Activated CD4-positive, alpha-beta T cell treated with anti-CD3 and anti-CD28 coated beads, Interleukin-2, amount 50 U/mL, for 1 hour (primary cell): Measurements from ENCODE around the gene FAM13B.
"Not testable (repeated sequence)": the region's sequence is repeated elsewhere in the genome, so short reads cannot be mapped to it uniquely, and the experiment has no call there.

Experiments
- DNase-seq: peaks from one replicate; pipeline ENCODE4 v3.0.0-alpha.2; 2020

FAM13B gene

DNA sequence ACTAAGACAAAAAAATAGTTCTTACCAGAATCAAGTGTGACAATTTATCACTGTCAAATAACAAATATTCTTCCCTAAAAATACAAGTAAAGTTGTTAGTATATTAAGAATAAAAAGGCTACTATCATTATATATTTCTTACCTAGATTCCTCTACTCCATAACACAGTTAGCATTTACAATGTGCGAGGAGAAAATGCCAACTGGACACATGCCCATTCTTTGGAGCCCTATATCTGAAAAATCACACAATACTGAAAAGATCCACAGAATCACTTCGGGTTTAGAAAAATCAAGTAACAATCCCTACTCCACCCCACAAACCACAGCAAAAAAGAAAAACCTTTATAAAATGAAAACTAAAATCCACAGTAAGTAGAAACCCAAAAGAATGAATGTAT lies 72.7 kb downstream of the FAM13B start:
- no peak for DNase-seq

DNA sequence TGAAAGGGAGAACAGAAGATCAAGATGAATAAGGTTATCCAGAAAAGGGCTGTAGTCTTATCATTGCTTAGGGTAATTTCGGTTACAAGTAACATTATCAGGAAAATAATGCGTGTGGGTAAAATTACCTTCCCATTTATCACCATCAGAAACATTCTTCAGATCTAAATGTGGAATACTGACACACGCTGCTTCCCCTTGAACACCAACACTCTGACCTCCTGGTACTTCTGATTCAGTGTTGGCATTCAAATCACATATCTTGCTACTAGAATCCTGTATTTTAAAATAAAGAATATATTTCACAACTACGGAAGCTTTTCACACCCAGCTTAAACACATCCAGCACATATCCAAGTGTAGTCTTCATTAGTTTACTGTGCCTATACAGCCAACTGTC lies 73.4 kb downstream of the FAM13B start:
- DNase-seq: no peak

DNA sequence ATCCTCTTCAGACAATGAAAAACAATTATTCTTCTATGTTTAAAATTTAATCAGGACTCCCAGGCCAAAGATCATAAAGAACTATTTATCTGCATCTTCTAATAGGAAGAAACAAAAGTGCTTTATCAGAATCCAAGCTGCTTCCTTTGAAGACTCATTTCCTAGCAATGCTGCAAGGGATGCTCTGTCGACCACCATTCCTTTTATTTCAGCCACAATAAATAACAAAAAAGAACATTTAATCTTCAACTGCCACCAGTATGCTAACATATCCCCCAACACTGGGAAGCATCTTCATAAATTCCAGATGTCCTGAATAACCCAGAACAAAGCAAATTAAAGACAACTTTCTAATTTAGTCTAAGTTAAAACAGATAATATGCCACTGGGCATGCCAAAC lies 74.9 kb downstream of the FAM13B start:
- no peak for DNase-seq

DNA sequence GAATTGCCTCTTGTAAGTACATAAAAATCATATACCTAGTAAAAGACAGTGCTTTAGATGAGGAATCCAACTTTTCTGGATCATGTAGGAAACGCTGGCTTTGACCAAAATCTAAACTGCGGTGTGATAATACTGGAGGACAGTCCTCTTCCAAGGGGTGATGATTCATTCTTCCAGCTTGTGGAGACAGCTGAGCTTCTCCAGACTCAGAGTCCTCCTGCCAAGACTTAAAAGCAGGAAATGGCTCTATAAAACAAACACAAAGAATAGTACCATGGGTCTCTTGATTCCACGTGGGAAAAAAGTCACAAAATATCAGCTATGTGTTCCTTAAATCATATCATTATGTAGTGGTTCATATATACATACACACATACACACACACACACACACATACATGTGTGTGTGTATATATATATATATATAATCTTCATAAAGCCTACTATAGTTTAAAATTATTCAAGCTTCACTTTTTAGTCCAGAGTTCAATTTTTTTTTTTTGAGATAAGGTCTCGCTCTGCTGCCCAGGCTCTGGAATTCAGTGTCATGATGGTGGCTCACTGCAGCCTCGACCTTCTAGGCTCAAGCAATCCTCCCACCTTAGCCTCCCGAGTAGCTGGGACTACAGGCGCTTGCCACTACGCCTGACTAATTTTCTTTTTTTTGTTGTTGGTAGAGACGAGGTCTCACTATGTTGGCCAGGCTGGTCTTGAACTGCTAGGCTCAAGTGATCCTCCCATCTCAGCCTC lies 78.6 kb downstream of the FAM13B start:
- no peak for DNase-seq

DNA sequence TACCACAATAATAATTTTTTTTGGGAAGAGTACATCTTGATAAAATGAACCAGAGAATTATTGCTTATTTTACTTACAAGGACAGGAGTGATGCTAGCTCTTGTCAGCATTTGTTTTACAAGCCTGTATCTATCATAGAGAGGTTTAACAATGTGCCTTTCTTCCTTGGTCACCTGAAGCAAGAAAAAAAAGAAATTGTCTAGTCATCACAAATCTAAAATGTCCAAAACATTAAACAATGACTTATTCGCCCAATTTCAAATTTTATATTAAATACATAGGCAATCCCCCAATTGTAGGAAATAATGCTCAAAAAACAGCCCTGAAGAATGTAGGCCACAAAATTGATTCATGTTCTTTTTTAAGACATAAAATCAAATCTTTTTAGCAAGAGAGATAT lies 87.1 kb downstream of the FAM13B start:
- no peak for DNase-seq

DNA sequence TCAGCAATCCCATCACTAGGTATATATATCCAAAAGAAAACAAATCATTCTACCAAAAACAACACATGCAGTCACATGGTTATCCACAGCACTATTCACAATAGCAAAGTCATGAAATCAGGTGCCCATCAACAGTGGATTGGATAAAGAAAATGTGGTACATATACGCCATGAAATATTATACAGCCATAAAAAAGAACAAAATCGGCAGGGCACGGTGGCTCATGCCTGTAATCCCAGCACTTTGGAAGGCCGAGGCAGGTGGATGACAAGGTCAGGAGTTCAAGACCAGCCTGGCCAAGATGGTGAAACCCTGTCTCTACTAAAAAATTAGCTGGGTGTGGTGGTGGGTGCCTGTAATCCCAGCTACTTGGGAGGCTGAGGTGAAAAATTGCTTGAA lies 88.6 kb downstream of the FAM13B start:
- DNase-seq: not testable (repeated sequence)

DNA sequence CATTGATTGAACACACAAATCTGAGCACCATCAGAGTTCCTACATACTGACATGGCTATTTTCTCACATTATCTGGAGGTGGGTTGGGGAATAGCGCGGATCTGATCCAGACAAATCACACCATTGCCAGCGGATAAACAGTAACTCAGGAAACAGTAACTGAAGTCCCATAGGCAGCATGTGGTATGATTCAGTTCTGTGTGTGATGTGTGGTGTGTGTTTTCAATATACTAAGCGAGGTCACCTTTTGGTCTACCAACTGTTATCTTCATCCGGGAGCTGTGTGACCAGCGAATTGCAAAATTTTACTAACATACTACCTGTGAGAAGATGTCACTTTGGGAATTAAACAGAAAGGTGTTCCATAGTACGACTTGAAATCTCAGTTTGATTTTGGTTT lies 93.5 kb downstream of the FAM13B start:
- DNase-seq: no peak

DNA sequence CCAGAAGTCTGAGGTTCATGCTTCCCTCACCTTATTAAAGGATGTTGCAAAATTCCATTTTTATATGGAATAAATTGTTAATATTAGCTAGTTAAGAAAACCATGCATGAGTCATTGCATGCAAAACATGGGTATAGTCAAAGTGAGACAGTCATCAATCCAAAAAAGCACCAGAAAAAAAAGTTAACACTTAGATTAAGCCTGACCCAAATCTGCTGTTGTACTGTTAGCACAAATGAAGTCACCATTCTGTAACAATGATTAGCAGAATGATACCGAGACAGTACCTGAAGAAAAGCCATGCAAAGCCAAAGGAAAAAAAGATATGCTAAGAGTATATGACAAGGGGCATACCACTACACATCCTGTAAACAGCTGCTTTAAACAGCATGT lies 94.1 kb downstream of the FAM13B start:
- DNase-seq: no peak

DNA sequence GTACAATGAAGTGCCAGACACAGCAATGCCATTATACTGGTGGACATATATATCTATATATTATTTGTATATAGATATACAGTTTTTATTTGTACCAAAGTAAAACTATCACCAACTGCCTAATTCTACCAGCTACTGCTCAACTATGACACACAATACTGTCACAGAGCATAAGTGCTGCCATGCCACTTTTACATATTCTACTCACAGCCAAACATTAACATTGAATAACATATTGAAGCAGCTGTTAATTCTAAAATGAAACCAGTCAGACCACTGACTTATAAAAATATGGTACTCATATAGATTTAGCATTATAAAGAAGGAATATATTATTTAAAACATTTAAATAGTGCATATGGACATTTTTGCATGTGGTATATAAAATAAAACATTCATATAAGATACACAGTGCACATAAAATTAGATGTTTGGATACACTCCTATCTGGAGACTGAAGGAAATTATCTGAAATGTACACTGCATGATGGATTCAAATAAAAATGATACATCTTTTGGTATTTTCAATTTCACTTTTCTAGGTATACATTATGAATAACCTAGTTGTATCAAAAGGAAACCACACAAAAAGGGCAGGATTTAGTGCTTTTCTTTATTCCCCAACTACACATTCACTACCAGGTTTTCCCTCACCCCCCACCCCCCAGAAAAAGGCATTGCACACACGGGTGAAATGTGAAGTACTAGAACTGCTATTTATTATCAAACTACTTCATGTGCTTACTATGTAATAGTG lies 94.7 kb downstream of the FAM13B start:
- no peak for DNase-seq

DNA sequence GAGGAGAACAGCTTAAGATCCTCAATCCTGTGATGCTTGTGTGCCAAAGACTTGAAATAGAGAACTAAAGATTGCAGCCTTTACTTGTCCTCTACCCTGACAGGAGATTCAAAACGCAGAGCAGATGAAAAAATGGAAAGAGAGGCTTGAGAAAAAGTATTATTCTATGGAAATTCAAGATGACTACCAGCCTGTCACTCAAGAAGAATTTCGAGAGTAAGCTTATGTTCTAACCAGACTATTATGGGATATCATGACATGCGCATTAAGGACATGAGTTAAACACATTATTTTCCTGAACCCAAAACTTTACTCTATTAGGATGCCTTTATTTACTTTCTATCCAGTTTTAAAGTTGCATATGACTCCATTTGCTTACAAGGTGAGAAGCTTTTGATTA lies 97.2 kb downstream of the FAM13B start:
- no peak for DNase-seq

DNA sequence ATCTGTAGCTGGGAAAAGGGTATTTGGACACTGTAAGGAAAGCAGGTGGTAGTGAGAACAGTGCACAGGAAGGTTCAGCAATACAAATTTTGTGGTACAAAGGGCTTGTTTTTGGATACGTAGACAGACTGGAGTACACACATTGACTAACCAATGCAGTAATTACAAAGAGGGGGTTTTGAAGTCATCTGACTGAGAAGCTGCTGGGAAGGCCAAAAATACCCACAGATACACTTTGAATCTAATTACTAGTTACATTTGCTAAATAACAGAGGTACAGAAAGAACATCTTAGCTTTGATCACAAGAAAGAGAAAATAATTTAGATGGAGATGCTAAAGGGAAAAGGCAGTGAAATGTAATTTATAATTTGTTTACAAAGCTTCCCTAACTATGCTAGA lies 97.7 kb downstream of the FAM13B start:
- DNase-seq: no peak

DNA sequence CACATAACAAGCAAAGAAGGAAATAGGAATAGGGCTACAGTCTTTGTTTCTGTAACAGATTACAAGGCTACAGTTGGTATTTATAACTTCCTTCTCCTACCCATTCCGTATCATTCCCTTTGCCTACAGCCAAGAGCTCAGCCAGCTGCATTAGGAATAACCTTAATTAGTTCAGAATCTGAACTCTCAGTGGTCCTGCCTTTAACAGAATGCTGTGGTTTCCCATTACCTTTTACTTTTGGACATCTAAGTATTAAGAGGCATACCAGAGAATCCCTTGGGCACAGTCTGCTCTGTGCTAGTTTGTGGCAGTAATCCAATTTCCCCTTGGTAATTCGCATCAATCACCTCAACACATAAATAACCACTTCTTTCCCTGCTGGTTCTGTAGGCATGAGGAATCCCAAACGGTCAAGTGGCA lies 99.4 kb downstream of the FAM13B start:
- no peak for DNase-seq

DNA sequence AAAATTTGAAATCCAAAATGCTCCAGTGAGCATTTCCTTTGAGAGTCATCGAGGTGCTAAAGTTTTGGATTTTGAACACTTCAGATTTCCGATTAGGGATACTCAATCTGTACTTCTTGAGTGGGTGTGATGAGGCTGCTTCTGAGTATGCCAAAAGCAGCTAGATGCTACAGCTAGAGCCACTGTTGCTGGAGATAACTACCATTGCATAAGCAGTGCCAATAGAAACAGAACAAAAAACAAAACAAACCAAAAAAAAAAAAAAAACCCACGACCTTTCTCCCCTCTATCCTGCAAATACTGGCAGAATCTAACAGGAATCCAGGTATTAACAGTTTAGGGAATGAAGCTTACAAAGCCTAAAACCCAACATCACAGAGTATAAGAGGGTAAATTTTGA lies 100.1 kb downstream of the FAM13B start:
- no peak for DNase-seq

DNA sequence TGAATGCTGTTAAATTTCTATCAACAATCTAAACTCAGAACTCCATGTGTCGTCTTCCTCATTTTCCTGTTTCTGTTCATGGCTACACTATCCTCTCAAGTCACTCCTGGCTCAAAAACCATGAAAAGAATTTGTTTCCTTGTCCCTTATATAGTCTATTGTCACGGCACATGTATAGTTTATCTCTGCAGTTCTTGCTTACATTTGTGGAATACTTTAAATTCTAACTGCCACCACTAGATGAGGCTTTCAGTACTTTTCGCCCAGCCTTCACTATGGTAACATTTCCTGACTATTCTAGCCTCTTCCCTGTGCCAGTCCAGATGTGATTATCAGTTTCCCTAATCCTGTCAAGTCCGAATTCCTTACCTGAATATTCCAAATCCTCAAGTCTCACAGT lies 109.0 kb downstream of the FAM13B start:
- no peak for DNase-seq

DNA sequence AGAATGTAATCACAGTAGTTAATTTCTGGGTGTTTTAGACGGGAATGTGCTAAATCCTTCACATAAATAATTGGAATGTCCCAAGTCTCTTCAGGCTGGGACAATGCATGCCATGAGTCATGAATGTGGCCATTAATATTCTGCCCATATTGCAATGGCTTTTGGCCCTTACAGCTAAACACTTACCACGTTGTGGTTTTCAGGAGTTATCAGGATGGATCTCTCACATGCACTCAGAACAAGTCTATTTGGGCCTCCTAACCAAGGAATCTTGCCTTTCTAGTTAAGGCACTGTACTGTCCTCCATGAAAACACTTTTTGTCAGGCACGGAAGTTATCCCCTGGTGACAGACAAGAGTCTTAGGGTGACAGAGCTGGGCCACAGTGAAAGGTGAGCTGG lies 110.9 kb downstream of the FAM13B start:
- no peak for DNase-seq

DNA sequence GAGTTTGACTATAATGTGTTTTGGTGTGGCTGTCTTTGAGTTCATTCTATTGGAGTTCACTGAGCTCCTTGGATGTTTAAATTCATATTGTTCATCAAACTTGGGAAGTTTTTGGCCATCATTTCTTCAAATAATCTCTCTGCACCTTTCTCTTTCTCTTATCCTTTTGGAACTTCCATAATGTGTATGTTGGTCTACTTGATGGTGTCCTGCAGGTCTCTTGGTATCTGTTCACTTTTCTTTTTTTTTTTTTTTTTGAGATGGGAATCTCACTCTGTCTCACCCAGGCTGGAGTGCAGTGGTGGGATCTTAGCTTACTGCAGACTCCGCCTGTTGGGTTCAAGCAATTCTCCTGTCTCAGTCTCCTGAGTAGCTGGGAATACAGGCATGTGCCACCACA lies 116.0 kb downstream of the FAM13B start:
- no peak for DNase-seq

DNA sequence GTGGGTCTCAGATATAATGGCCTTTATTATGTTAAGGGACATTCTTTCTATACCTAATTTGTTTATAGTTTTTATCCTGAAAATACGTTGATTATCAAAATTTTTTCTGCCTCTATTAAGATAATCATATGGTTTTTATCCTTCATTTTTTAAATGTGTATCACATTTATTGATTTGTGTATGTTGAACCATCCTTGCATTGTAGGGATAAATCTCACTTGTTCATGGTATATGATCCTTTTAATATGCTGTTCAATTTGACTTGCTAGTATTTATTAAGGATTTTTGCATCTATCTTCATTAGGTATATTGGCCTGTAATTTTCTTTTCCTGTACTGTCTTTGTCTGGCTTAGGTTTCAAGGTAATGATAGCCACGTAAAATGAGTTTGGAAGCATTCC lies 118.1 kb downstream of the FAM13B start:
- no peak for DNase-seq

DNA sequence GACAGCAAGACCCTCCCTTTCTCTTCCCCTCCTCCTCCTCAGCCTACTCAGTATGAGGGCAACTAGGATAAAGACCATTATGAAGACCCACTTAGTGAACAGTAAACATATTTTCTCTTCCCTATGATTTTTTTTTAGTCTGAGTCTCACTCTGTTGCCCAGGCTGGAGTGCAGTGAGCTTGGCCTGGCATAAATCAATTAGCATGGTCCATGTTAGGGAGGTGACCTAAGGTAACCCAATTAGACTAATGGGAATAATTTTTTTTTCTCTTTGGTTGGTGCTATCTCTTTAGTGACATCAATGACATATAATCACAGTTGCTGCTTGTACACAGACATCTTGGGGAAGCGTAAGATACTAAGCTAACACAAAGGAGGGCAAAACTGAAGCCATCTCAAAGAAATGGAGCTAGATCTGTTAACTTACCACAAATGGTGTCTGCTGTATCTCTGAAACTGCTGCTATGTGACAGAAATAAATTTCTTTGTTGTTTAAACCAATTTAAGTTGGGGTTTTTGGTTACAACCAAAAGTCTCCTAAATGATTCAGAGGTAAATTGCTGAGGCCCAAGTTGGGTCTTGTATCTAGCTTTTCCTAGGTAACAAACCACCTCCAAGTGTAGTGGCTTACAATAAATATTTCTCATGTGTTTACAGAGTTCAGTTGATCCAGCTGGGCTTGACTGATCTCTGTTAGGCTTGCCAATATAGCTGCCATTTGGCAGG lies 130.3 kb downstream of the FAM13B start:
- DNase-seq: no peak

DNA sequence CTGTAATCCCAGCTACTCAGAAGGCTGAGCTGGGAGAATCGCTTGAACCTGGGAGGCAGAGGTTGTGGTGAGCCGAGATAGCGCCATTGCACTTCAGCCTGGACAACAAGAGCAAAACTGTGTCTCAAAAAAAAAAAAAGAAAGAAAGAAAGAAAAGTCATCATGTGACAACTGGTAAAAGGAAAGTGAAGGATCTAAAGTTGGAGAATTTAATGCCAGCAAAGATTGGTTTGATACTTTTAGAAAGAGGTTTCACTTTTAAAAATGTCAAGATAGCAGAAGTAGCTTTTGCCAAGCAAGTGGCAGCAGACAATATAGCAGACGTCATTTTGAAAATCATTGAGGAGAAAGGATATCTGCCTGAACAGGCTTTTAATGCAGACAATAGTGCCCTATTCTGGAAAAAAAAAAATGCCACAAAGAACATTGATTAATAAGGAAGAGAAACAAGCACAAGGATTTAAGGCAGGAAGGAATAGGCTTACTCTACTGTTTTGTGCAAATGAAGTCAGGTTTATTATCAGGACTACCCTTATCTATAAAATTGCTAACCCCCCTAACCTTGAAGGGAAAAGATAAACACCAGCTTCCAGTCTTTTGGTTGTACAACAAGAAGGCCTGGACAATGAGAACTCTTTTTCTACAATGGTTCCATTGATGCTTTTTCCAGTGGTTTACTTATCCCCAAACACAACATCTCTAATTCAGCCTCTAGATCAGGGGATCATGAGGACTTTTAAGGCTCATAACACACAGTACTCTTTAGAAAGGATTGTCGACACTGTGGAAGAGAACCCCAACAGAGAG lies 131.7 kb downstream of the FAM13B start:
- no peak for DNase-seq

DNA sequence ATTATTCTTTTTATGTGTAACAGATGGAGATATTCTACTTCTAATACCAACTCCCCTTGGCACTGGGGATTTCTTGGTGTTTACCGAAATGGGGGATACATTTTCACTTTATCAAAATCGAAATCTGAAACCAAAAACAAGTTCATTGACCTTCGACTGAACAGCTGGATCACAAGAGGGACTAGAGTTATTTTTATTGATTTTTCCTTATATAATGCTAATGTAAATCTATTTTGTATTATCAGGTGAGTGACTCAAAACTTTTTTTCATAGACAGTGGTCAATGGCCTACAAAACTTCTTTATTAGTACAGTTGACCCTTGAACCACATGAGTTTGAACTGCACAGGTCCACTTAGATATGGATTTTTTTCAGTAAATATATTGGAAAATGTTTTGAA lies 133.4 kb downstream of the FAM13B start:
- no peak for DNase-seq

DNA sequence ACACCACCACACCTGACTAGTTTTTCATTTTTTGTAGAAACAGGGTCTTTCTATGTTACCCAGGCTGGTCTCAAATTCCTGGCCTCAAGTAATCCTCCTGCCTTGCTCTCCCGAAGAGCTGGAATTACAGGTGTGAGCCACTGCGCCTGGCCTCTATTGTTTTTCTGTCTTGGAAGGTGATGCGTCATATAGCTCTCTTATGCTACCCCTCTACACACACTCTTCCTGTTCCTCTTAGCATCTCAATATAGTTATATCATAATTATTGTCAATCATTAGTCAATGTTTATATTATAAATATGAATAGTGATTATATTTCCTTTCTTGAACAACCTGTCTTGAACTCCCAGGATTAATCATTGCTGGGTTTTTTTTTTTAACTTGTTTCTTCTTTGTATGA lies 136.3 kb downstream of the FAM13B start:
- DNase-seq: no peak

DNA sequence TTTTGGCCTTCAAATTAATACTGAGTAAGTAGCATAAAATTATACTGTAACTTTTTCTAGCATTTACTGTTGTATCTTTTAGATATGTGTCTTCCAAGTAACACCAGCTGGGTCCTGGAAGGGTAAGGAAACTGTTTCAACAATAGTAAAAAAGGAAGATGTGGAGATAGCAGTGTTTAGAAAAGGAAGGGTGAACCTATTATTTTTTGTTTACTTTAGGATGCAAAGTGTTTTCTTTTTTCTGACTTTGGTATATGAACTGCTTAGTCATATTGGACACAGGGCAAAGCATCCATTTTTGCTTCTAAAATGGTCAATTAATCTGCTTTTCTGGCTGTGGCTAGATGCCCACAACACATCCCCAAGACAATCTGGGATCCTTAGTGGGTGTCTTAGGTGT lies 138.3 kb downstream of the FAM13B start:
- no peak for DNase-seq

DNA sequence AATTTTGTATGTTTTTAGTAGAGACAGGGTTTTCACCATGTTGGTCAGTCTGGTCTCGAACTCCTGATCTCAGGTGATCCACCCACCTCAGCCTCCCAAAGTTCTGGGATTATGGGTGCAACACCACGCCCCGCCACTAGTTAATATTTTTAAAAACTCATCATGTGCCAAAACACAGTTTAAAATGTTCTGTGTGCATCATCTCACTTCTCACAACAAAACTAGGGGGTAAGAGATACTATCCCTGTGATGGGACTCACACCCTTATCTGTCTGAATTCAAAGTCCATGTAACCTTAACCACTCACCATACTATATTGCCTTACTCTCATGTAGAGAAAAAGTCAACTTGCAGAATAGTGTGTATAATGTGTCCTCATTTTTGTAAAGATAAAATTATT lies 141.0 kb downstream of the FAM13B start:
- DNase-seq: no peak
